WTC11 (cell line): Measurements from ENCODE around the gene MEST. TPM values are rescaled to one million over a fixed set of nuclear protein-coding genes. Genes with fewer than 3 reads are reported as not detected.

Source experiments
- ATAC-seq: fragments of 200-7000 bp; cut with Tn5 transposase; 2 replicates; pipeline ENCODE4 v1.10.0; 2021; ENCODE audit warnings: mild to moderate bottlenecking, moderate library complexity
- CTCF ChIA-PET: fragments of 300-600 bp; sonication (Branson Sonifier 250); formaldehyde crosslinking; loops from one replicate; lab custom pipeline; 2021; ENCODE audit warnings: antibody characterized with exemption; lab: Charles Lee
- POLR2A ChIA-PET: fragments of 350-600 bp; sonication (Branson Sonifier 250); formaldehyde crosslinking; loops from one replicate; lab custom pipeline; 2021; ENCODE audit warnings: antibody characterized with exemption; lab: Charles Lee
- DNase-seq: peaks from one replicate; pipeline ENCODE4 v3.0.0; 2021; ENCODE audit warnings: low spot score
- H3K27ac Mint-ChIP-seq: 2 replicates; pipeline ENCODE4 v1.8.0; 2021; ENCODE audit warnings: mixed read lengths
- H3K27me3 Mint-ChIP-seq: 2 replicates; pipeline ENCODE4 v1.8.0; 2021; ENCODE audit warnings: low read depth, mild to moderate bottlenecking, moderate library complexity, mixed read lengths
- H3K36me3 Mint-ChIP-seq: 2 replicates; pipeline ENCODE4 v1.8.0; 2021; ENCODE audit warnings: mixed read lengths
- H3K4me1 Mint-ChIP-seq: 2 replicates; pipeline ENCODE4 v1.8.0; 2022; ENCODE audit warnings: mixed read lengths
- H3K4me3 Mint-ChIP-seq: 2 replicates; pipeline ENCODE4 v1.8.0; 2021; ENCODE audit warnings: mild to moderate bottlenecking, moderate library complexity, mixed read lengths
- H3K9me3 Mint-ChIP-seq: 2 replicates; pipeline ENCODE4 v1.8.0; 2021; ENCODE audit warnings: mixed read lengths
- CBFB ChIP-seq: sonication (generic); formaldehyde crosslinking; IDR thresholded peaks from 2 replicates; pipeline ENCODE4 v1.8.1; 2022; ENCODE audit warnings: mild to moderate bottlenecking, low read depth, missing genetic modification reagents
- FOXJ3 ChIP-seq: sonication (generic); formaldehyde crosslinking; IDR thresholded peaks from 2 replicates; pipeline ENCODE4 v1.9.0; 2021; ENCODE audit warnings: missing genetic modification reagents, mild to moderate bottlenecking, borderline replicate concordance
- FOXK1 ChIP-seq: sonication (generic); formaldehyde crosslinking; IDR thresholded peaks from 2 replicates; pipeline ENCODE4 v1.8.0; 2022; ENCODE audit warnings: mild to moderate bottlenecking, moderate library complexity, missing genetic modification reagents
- MXD4 ChIP-seq: fragments of 250-450 bp; sonication (Bioruptor Pico); IDR thresholded peaks from 2 replicates; pipeline ENCODE4 v1.8.0; 2021; ENCODE audit warnings: mild to moderate bottlenecking, moderate library complexity, borderline replicate concordance
- NFE2L1 ChIP-seq: sonication (generic); formaldehyde crosslinking; IDR thresholded peaks from 2 replicates; pipeline ENCODE4 v1.8.1; 2023; ENCODE audit warnings: missing genetic modification reagents
- SMAD3 ChIP-seq: sonication (generic); formaldehyde crosslinking; IDR thresholded peaks from 2 replicates; pipeline ENCODE4 v1.8.0; 2022; ENCODE audit warnings: missing genetic modification reagents, mild to moderate bottlenecking, borderline replicate concordance
- TEAD4 ChIP-seq: sonication (generic); formaldehyde crosslinking; IDR thresholded peaks from 2 replicates; pipeline ENCODE4 v1.8.0; 2022; ENCODE audit warnings: mild to moderate bottlenecking, missing genetic modification reagents
- TP53 ChIP-seq: sonication (generic); formaldehyde crosslinking; IDR thresholded peaks from 2 replicates; pipeline ENCODE4 v1.8.1; 2023; ENCODE audit warnings: mild to moderate bottlenecking, missing genetic modification reagents
- ZBTB21 ChIP-seq: sonication (generic); formaldehyde crosslinking; IDR thresholded peaks from 2 replicates; pipeline ENCODE4 v1.8.1; 2023; ENCODE audit warnings: mild to moderate bottlenecking, missing genetic modification reagents, borderline replicate concordance
- ZNF138 ChIP-seq: sonication (generic); formaldehyde crosslinking; conservative IDR thresholded peaks from 2 replicates; pipeline ENCODE4 v1.8.1; 2022; ENCODE audit warnings: mild to moderate bottlenecking, moderate library complexity, missing genetic modification reagents
- ZNF416 ChIP-seq: fragments of 250-450 bp; sonication (Bioruptor Pico); IDR thresholded peaks from 2 replicates; pipeline ENCODE4 v1.9.0; 2021; ENCODE audit warnings: mild to moderate bottlenecking, inconsistent platforms
- ZNF423 ChIP-seq: fragments of 250-450 bp; sonication (Bioruptor Pico); IDR thresholded peaks from 2 replicates; pipeline ENCODE4 v2.1.2; 2022; ENCODE audit warnings: mild to moderate bottlenecking, moderate library complexity
- total RNA-seq: library from RNA; stranded (reverse); gene quantifications from 3 replicates; pipeline ENCODE4 v1.2.3, GENCODE V29; 2021
- TF ChIP-seq, protein P1 (sequence below): sonication (generic); formaldehyde crosslinking; IDR thresholded peaks from 2 replicates; pipeline ENCODE4 v1.8.1; 2022; ENCODE audit warnings: mild to moderate bottlenecking, missing genetic modification reagents, moderate library complexity, borderline replicate concordance
- TF ChIP-seq, protein P2 (sequence below): fragments of 250-450 bp; sonication (Bioruptor Pico); IDR thresholded peaks from 2 replicates; pipeline ENCODE4 v1.9.0; 2021; ENCODE audit warnings: mild to moderate bottlenecking
- TF ChIP-seq, protein P3 (sequence below): sonication (generic); formaldehyde crosslinking; IDR thresholded peaks from 2 replicates; pipeline ENCODE4 v1.8.1; 2023; ENCODE audit warnings: mild to moderate bottlenecking, moderate library complexity, missing genetic modification reagents
- TF ChIP-seq, protein P4 (sequence below): fragments of 200-600 bp; IDR thresholded peaks from 2 replicates; pipeline ENCODE4 v1.8.0; 2022; ENCODE audit warnings: antibody characterized with exemption
- TF ChIP-seq, protein P5 (sequence below): sonication (generic); formaldehyde crosslinking; IDR thresholded peaks from 2 replicates; pipeline ENCODE4 v1.8.0; 2022; ENCODE audit warnings: mild to moderate bottlenecking, missing genetic modification reagents
- TF ChIP-seq, protein P6 (sequence below): sonication (generic); formaldehyde crosslinking; IDR thresholded peaks from 2 replicates; pipeline ENCODE4 v1.8.1; 2022; ENCODE audit warnings: mild to moderate bottlenecking, moderate library complexity, missing genetic modification reagents
- TF ChIP-seq, protein P7 (sequence below): fragments of 250-450 bp; sonication (Bioruptor Pico); conservative IDR thresholded peaks from 2 replicates; pipeline ENCODE4 v1.9.0; 2021; ENCODE audit warnings: mild to moderate bottlenecking

The MEST gene
- total RNA-seq, 1 experiment from 2014 or later = 188 TPM

DNA sequence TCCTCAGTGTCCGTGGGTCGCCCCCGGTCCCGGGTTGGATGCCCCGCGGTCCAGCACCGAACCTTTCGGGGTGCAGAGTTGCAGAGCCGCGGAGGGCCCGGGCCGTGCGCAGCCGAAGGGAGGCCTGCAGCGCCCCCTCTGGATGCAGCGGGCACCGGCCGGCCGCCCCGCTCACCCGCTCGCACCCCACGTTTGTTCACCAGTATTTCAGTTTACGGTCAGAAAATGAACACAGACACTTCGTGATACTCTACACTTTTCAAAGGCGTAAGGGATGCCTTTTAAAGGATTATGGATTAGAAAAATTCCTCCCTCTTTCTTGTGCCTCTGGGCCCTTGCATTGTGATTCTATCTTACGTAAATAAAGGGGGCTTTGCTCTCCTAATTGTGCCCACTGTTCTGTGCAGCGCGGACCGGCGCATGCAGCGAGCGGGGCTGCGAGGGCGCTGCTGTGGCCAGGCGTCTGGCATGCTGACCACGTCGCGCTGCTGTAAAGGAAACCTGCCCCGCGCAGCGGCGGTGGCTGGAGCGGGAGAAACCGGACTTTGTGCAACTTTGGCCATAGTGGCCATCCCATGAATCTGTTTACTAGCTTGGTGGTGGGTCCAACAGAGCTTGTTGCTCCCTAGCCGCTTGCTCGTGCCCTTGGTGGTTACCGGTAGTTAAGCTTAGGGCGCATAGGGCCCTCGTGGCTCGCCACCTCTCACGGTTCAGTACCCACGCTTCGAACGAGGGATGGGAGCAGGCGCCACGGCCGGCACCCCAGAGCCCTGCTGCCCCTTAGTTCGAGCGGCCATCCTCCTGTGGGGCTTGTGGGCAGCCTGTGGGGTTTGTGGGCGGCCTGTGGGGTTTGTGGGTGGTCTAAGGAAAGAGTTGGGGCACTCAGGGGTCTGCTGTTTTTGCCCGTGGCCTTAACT, 739 bp upstream of the MEST start:
- peak overlapping the region; percentile 83 for H3K4me3 Mint-ChIP-seq
- H3K27me3 Mint-ChIP-seq = peaks cover 17% of the 10 kb centered on the region
- peak; percentile 49 for ATAC-seq
- H3K4me1 Mint-ChIP-seq = peaks cover 46% of the 10 kb centered on the region
- TF ChIP-seq, protein P1, sequence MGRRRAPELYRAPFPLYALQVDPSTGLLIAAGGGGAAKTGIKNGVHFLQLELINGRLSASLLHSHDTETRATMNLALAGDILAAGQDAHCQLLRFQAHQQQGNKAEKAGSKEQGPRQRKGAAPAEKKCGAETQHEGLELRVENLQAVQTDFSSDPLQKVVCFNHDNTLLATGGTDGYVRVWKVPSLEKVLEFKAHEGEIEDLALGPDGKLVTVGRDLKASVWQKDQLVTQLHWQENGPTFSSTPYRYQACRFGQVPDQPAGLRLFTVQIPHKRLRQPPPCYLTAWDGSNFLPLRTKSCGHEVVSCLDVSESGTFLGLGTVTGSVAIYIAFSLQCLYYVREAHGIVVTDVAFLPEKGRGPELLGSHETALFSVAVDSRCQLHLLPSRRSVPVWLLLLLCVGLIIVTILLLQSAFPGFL (CRISPR knock-in tag) = no peak
- TF ChIP-seq, protein P2, sequence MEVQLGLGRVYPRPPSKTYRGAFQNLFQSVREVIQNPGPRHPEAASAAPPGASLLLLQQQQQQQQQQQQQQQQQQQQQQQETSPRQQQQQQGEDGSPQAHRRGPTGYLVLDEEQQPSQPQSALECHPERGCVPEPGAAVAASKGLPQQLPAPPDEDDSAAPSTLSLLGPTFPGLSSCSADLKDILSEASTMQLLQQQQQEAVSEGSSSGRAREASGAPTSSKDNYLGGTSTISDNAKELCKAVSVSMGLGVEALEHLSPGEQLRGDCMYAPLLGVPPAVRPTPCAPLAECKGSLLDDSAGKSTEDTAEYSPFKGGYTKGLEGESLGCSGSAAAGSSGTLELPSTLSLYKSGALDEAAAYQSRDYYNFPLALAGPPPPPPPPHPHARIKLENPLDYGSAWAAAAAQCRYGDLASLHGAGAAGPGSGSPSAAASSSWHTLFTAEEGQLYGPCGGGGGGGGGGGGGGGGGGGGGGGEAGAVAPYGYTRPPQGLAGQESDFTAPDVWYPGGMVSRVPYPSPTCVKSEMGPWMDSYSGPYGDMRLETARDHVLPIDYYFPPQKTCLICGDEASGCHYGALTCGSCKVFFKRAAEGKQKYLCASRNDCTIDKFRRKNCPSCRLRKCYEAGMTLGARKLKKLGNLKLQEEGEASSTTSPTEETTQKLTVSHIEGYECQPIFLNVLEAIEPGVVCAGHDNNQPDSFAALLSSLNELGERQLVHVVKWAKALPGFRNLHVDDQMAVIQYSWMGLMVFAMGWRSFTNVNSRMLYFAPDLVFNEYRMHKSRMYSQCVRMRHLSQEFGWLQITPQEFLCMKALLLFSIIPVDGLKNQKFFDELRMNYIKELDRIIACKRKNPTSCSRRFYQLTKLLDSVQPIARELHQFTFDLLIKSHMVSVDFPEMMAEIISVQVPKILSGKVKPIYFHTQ (CRISPR knock-in tag) = no peak
- TF ChIP-seq, protein P3, sequence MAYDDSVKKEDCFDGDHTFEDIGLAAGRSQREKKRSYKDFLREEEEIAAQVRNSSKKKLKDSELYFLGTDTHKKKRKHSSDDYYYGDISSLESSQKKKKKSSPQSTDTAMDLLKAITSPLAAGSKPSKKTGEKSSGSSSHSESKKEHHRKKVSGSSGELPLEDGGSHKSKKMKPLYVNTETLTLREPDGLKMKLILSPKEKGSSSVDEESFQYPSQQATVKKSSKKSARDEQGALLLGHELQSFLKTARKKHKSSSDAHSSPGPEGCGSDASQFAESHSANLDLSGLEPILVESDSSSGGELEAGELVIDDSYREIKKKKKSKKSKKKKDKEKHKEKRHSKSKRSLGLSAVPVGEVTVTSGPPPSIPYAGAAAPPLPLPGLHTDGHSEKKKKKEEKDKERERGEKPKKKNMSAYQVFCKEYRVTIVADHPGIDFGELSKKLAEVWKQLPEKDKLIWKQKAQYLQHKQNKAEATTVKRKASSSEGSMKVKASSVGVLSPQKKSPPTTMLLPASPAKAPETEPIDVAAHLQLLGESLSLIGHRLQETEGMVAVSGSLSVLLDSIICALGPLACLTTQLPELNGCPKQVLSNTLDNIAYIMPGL (CRISPR knock-in tag) = peak; percentile 89
- TF ChIP-seq FOXK1 (no peak), NFE2L1 (CRISPR knock-in tag) (no peak), SMAD3 (peak; percentile 36; the same call in 1 of the 2 replicates), CBFB (CRISPR knock-in tag) (no peak), MXD4 (no peak), TP53 (CRISPR knock-in tag) (no peak), TEAD4 (CRISPR knock-in tag) (no peak), FOXJ3 (no peak), ZBTB21 (CRISPR knock-in tag) (no peak), ZNF416 (no peak), ZNF138 (CRISPR knock-in tag) (no peak), ZNF423 (CRISPR knock-in tag) (no peak)
- TF ChIP-seq, protein P4, sequence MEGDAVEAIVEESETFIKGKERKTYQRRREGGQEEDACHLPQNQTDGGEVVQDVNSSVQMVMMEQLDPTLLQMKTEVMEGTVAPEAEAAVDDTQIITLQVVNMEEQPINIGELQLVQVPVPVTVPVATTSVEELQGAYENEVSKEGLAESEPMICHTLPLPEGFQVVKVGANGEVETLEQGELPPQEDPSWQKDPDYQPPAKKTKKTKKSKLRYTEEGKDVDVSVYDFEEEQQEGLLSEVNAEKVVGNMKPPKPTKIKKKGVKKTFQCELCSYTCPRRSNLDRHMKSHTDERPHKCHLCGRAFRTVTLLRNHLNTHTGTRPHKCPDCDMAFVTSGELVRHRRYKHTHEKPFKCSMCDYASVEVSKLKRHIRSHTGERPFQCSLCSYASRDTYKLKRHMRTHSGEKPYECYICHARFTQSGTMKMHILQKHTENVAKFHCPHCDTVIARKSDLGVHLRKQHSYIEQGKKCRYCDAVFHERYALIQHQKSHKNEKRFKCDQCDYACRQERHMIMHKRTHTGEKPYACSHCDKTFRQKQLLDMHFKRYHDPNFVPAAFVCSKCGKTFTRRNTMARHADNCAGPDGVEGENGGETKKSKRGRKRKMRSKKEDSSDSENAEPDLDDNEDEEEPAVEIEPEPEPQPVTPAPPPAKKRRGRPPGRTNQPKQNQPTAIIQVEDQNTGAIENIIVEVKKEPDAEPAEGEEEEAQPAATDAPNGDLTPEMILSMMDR = peak; percentile 81
- TF ChIP-seq, protein P5, sequence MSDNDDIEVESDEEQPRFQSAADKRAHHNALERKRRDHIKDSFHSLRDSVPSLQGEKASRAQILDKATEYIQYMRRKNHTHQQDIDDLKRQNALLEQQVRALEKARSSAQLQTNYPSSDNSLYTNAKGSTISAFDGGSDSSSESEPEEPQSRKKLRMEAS (CRISPR knock-in tag) = peak; percentile 46; the same call in 1 of the 2 replicates
- TF ChIP-seq, protein P6, sequence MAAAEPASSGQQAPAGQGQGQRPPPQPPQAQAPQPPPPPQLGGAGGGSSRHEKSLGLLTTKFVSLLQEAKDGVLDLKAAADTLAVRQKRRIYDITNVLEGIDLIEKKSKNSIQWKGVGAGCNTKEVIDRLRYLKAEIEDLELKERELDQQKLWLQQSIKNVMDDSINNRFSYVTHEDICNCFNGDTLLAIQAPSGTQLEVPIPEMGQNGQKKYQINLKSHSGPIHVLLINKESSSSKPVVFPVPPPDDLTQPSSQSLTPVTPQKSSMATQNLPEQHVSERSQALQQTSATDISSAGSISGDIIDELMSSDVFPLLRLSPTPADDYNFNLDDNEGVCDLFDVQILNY (CRISPR knock-in tag) = no peak
- TF ChIP-seq, protein P7, sequence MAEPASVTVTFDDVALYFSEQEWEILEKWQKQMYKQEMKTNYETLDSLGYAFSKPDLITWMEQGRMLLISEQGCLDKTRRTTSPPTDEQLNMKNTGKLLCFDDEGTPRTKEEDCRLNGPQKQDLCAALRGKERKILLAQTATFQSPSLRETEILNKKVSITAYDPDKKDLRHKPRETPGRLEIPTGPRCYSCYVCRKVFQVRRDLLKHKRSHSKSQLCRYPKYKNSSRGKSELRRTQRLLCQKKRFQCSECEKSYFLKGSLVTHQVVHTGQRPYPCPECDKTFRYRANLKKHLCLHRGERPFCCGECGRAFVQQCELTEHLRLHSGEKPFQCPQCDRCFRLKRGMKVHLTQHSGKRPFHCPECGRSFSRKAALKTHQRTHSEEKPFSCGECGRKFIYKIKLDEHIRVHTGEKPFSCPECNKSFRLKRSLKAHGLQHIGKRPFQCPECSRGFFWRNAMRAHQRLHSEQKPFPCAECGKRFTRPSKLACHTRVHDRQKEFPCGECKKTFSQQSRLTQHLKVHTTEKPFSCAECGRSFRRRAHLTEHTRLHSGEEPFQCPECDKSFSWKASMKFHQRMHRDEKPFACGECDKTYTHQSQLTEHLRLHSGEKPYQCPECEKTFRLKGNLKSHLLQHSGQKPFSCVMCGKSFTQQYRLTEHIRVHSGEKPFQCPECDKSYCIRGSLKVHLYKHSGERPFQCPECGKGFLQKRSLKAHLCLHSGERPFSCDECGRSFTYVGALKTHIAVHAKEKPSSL (CRISPR knock-in tag) = no peak
- DNase-seq = peak; percentile 71
- H3K9me3 Mint-ChIP-seq = peaks cover 6% of the 10 kb centered on the region; the same call in 1 of the 2 replicates
- ChIA-PET POLR2A (interaction anchor here (0.7 kb wide), 1 partner anchor 218 kb away, joined by 3 read pairs; no protein-coding TSS in a partner anchor), CTCF (interaction anchor here (1.0 to 1.6 kb wide), 3 partner anchors 50 to 235 kb away, joined by 3 to 6 read pairs (median 5); no protein-coding TSS in a partner anchor)
- H3K27ac Mint-ChIP-seq = peak overlapping the region; percentile 88
- H3K36me3 Mint-ChIP-seq = peaks cover 6% of the 10 kb centered on the region; the same call in 1 of the 2 replicates
